PC-3 (cell line): ENCODE data around the gene CEP120. TPM values are rescaled to one million over a fixed set of nuclear protein-coding genes. Genes with fewer than 3 reads are reported as not detected.

Experiments used
- ATAC-seq: fragments of 200-7000 bp; cut with Tn5 transposase; 2 replicates; pipeline ENCODE4 v1.9.1; 2020; ENCODE audit warnings: mild to moderate bottlenecking, moderate library complexity
- BruUV-seq: library from RNA; stranded (reverse); fragments of 400-500 nt; replicated peaks from 2 replicates; lab custom pipeline; 2021; lab: Mats Ljungman, UMichigan
- CTCF ChIA-PET: fragments of 300-600 bp; sonication (Branson Sonifier 250); formaldehyde crosslinking; loops from one replicate; lab custom pipeline; 2022; ENCODE audit warnings: antibody characterized with exemption; lab: Charles Lee
- POLR2A ChIA-PET: fragments of 300-600 bp; sonication (Branson Sonifier 250); formaldehyde crosslinking; loops from one replicate; lab custom pipeline; 2022; ENCODE audit warnings: antibody characterized with exemption; ENCODE audit not compliant: unreplicated experiment; lab: Charles Lee
- DNase-seq: peaks from one replicate; pipeline ENCODE4 v3.0.0-alpha.2; 2015
- H2AFZ ChIP-seq: fragments of 300-600 bp; sonication (generic); 2 replicates; pipeline ENCODE4 v1.6.0; 2016; ENCODE audit warnings: antibody characterized with exemption, low read length
- H3F3A ChIP-seq: fragments of 300-600 bp; sonication (generic); one replicate; pipeline ENCODE4 v1.6.0; 2017; ENCODE audit warnings: antibody characterized with exemption, low read length, control low read depth, mild to moderate bottlenecking; ENCODE audit not compliant: unreplicated experiment
- H3K27ac ChIP-seq: fragments of 300-600 bp; sonication (generic); 2 replicates; pipeline ENCODE4 v1.5.1; 2016; ENCODE audit warnings: mild to moderate bottlenecking, low read length
- H3K27me3 ChIP-seq: fragments of 300-600 bp; sonication (generic); 2 replicates; pipeline ENCODE4 v1.6.1; 2016; ENCODE audit warnings: low read length, mixed read lengths
- H3K36me3 ChIP-seq: fragments of 300-600 bp; sonication (generic); 2 replicates; pipeline ENCODE4 v1.6.1; 2016; ENCODE audit warnings: low read depth, mixed run types, low read length, mixed read lengths
- H3K4me1 ChIP-seq: fragments of 300-600 bp; sonication (generic); 2 replicates; pipeline ENCODE4 v1.5.1; 2016; ENCODE audit warnings: low read length; ENCODE audit not compliant: insufficient read depth
- H3K4me2 ChIP-seq: fragments of 300-600 bp; sonication (generic); 2 replicates; pipeline ENCODE4 v1.6.0; 2016; ENCODE audit warnings: low read length
- H3K4me3 ChIP-seq: fragments of 300-600 bp; sonication (generic); 2 replicates; pipeline ENCODE4 v1.5.1; 2016; ENCODE audit warnings: mild to moderate bottlenecking, low read length, mixed read lengths
- H3K79me2 ChIP-seq: fragments of 300-600 bp; sonication (generic); 2 replicates; pipeline ENCODE4 v1.6.1; 2017; ENCODE audit warnings: low read length, mixed read lengths
- H3K9ac ChIP-seq: fragments of 300-600 bp; sonication (generic); 2 replicates; pipeline ENCODE4 v1.6.0; 2016; ENCODE audit warnings: mild to moderate bottlenecking, low read length
- H3K9me2 ChIP-seq: fragments of 300-600 bp; sonication (generic); replicated peaks from 2 replicates; pipeline ENCODE4 v1.6.1; 2016; ENCODE audit warnings: mixed run types, low read length, mixed read lengths
- H3K9me3 ChIP-seq: fragments of 300-600 bp; sonication (generic); 2 replicates; pipeline ENCODE4 v1.6.1; 2016; ENCODE audit warnings: low read length, mixed read lengths
- H4K20me1 ChIP-seq: fragments of 300-600 bp; sonication (generic); 2 replicates; pipeline ENCODE4 v1.6.1; 2016; ENCODE audit warnings: low read length, mixed read lengths
- CTCF ChIP-seq: fragments of 300-600 bp; sonication (generic); conservative IDR thresholded peaks from 2 replicates; pipeline ENCODE4 v1.5.1; 2017; ENCODE audit warnings: antibody characterized with exemption, low read depth, mild to moderate bottlenecking, low read length
- EZH2 ChIP-seq: fragments of 300-600 bp; sonication (generic); IDR thresholded peaks from one replicate; pipeline ENCODE4 v1.6.1; 2017; ENCODE audit warnings: antibody characterized with exemption, mild to moderate bottlenecking, low read length; ENCODE audit not compliant: unreplicated experiment
- EZH2phosphoT487 ChIP-seq: fragments of 300-600 bp; sonication (generic); IDR thresholded peaks from 2 replicates; pipeline ENCODE4 v1.6.1; 2018; ENCODE audit warnings: mild to moderate bottlenecking, antibody characterized with exemption, low read length, borderline replicate concordance
- intact Hi-C: fragments of 100-400 bp; cut with micrococcal nuclease; formaldehyde crosslinking; loops from 2 replicates; pipeline ENCODE4 v1.9.0; 2023
- total RNA-seq: library from RNA; depleted of rRNA; stranded (reverse); fragments of >200 nt; gene quantifications from 2 replicates; pipeline ENCODE4 v1.2.3, GENCODE V29; 2014

CEP120 gene
- total RNA-seq, 1 experiment from 2014 or later: 11.5 TPM

- H3K9me3 ChIP-seq: no peaks in the 10 kb centered on the region
- peaks cover 6% of the 10 kb centered on the region; the same call in 1 of the 2 replicates for H3K36me3 ChIP-seq
- CTCF ChIA-PET: no interaction called here
- no peaks in the 10 kb centered on the region for H3K4me1 ChIP-seq
- H3F3A ChIP-seq: no peaks in the 10 kb centered on the region
- H3K27me3 ChIP-seq: no peaks in the 10 kb centered on the region
- intact Hi-C loops: no loop called here
- no peak overlapping the region for H2AFZ ChIP-seq
- H3K9me2 ChIP-seq: no peaks in the 10 kb centered on the region
- no peak overlapping the region for H3K9ac ChIP-seq
- DNase-seq (no peak), ATAC-seq (no peak)
- TF ChIP-seq EZH2: no peak
- no peak for TF ChIP-seq CTCF
- no peak for TF ChIP-seq EZH2phosphoT487
- no peaks in the 10 kb centered on the region for H4K20me1 ChIP-seq
- no peak overlapping the region for H3K27ac ChIP-seq
- H3K79me2 ChIP-seq: no peaks in the 10 kb centered on the region
- POLR2A ChIA-PET: no interaction called here
- no TSS peak for BruUV-seq
- H3K4me2 ChIP-seq: no peak overlapping the region
- no peak overlapping the region for H3K4me3 ChIP-seq
Measured at GRCh38 chr5:123359454-123360200, 63.6 kb downstream of the CEP120 start.

GRCh38 chr5:123358751-123359150 is 64.5 kb downstream of the CEP120 start:
- no TSS peak for BruUV-seq
- TF ChIP-seq CTCF (no peak), EZH2 (no peak), EZH2phosphoT487 (no peak)
- Histone ChIP-seq H3K4me2 (no peak overlapping the region), H3K9me3 (no peaks in the 10 kb centered on the region), H3K9me2 (no peaks in the 10 kb centered on the region), H2AFZ (no peak overlapping the region), H3K9ac (no peak overlapping the region), H3K79me2 (no peaks in the 10 kb centered on the region), H3K27me3 (no peaks in the 10 kb centered on the region), H3K36me3 (peaks cover 6% of the 10 kb centered on the region; the same call in 1 of the 2 replicates), H4K20me1 (no peaks in the 10 kb centered on the region), H3F3A (no peaks in the 10 kb centered on the region), H3K27ac (no peak overlapping the region), H3K4me1 (no peaks in the 10 kb centered on the region), H3K4me3 (no peak overlapping the region)
- POLR2A ChIA-PET: no interaction called here
- intact Hi-C loops: no loop called here
- CTCF ChIA-PET: no interaction called here
- no peak for DNase-seq
- no peak; the same call in 1 of the 2 replicates for ATAC-seq

- TF ChIP-seq CTCF: no peak
- TF ChIP-seq EZH2phosphoT487: no peak
- TF ChIP-seq EZH2: no peak
- Histone ChIP-seq H3K27me3 (no peaks in the 10 kb centered on the region), H3K4me3 (no peak overlapping the region), H3K27ac (no peak overlapping the region), H2AFZ (no peak overlapping the region), H3K9ac (no peak overlapping the region), H3K36me3 (peaks cover 6% of the 10 kb centered on the region; the same call in 1 of the 2 replicates), H3F3A (no peaks in the 10 kb centered on the region), H4K20me1 (no peaks in the 10 kb centered on the region), H3K9me3 (no peaks in the 10 kb centered on the region), H3K4me1 (no peaks in the 10 kb centered on the region), H3K79me2 (no peaks in the 10 kb centered on the region), H3K9me2 (no peaks in the 10 kb centered on the region), H3K4me2 (no peak overlapping the region)
- ATAC-seq: no peak
- DNase-seq: no peak
- intact Hi-C loops: no loop called here
- ChIA-PET CTCF (no interaction called here), POLR2A (no interaction called here)
- no TSS peak for BruUV-seq
Measured at GRCh38 chr5:123358304-123358703, 64.9 kb downstream of the CEP120 start.
